ENCODE results near the gene XIRP1.

Gene XIRP1

GRCh38 chr3:39157359-39157758 lies 35.0 kb downstream of the XIRP1 start:
- peaks cover 2% of the 10 kb centered on the region for H3K4me1 ChIP-seq (ENCODE audit: control insufficient read depth, low read length)
- no peak overlapping the region for H3K4me3 ChIP-seq (ENCODE audit: low read length)
- no peaks in the 10 kb centered on the region for H3K9me2 ChIP-seq (replicated peaks; ENCODE audit: control insufficient read depth, low read length)
- no peaks in the 10 kb centered on the region for H3F3A ChIP-seq (ENCODE audit: control insufficient read depth, insufficient read depth)
- peaks cover 4% of the 10 kb centered on the region; the same call in 1 of the 2 replicates for H3K27me3 ChIP-seq (ENCODE audit: control insufficient read depth, low read length)
- H4K20me1 ChIP-seq (ENCODE audit: control insufficient read depth, insufficient read depth, low read depth, low read length): no peaks in the 10 kb centered on the region
- TF ChIP-seq CTCF (IDR thresholded peaks at IDR 0.05; ENCODE audit: low read depth, low read length, poor library complexity, severe bottlenecking): no peak
- no peak for TF ChIP-seq EZH2phosphoT487 (IDR thresholded peaks at IDR 0.05; ENCODE audit: borderline replicate concordance, low read length)
- no peak overlapping the region for H3K27ac ChIP-seq (ENCODE audit: low read depth, low read length)
- no peaks in the 10 kb centered on the region for H3K36me3 ChIP-seq (ENCODE audit: control insufficient read depth, low read length)
- no peak overlapping the region for H3K4me2 ChIP-seq (ENCODE audit: low read length)
- H3K79me2 ChIP-seq (ENCODE audit: control insufficient read depth, low read length): peaks cover 10% of the 10 kb centered on the region
- H3K9me3 ChIP-seq (ENCODE audit: control insufficient read depth, insufficient read depth, low read length): no peaks in the 10 kb centered on the region

GRCh38 chr3:39156421-39156820 lies 36.0 kb downstream of the XIRP1 start:
- Histone ChIP-seq H4K20me1 (ENCODE audit: control insufficient read depth, insufficient read depth, low read depth, low read length) (no peaks in the 10 kb centered on the region), H3K27me3 (ENCODE audit: control insufficient read depth, low read length) (peaks cover 4% of the 10 kb centered on the region; the same call in 1 of the 2 replicates), H3K4me1 (ENCODE audit: control insufficient read depth, low read length) (peaks cover 11% of the 10 kb centered on the region), H3K4me3 (ENCODE audit: low read length) (no peak overlapping the region), H3F3A (ENCODE audit: control insufficient read depth, insufficient read depth) (no peaks in the 10 kb centered on the region), H3K9me2 (replicated peaks; ENCODE audit: control insufficient read depth, low read length) (no peaks in the 10 kb centered on the region), H3K9me3 (ENCODE audit: control insufficient read depth, insufficient read depth, low read length) (no peaks in the 10 kb centered on the region), H3K4me2 (ENCODE audit: low read length) (no peak overlapping the region), H3K79me2 (ENCODE audit: control insufficient read depth, low read length) (peaks cover 19% of the 10 kb centered on the region), H3K36me3 (ENCODE audit: control insufficient read depth, low read length) (no peaks in the 10 kb centered on the region), H3K27ac (ENCODE audit: low read depth, low read length) (no peak overlapping the region)
- TF ChIP-seq EZH2phosphoT487 (IDR thresholded peaks at IDR 0.05; ENCODE audit: borderline replicate concordance, low read length): no peak
- no peak for TF ChIP-seq CTCF (IDR thresholded peaks at IDR 0.05; ENCODE audit: low read depth, low read length, poor library complexity, severe bottlenecking)

- H3K27me3 ChIP-seq (ENCODE audit: control insufficient read depth, low read length): peaks cover 4% of the 10 kb centered on the region; the same call in 1 of the 2 replicates
- H3K4me3 ChIP-seq (ENCODE audit: low read length): no peak overlapping the region
- peaks cover 31% of the 10 kb centered on the region for H3K4me1 ChIP-seq (ENCODE audit: control insufficient read depth, low read length)
- TF ChIP-seq CTCF (IDR thresholded peaks at IDR 0.05; ENCODE audit: low read depth, low read length, poor library complexity, severe bottlenecking) (no peak), EZH2phosphoT487 (IDR thresholded peaks at IDR 0.05; ENCODE audit: borderline replicate concordance, low read length) (no peak)
- H3K9me2 ChIP-seq (replicated peaks; ENCODE audit: control insufficient read depth, low read length): no peaks in the 10 kb centered on the region
- no peak overlapping the region for H3K27ac ChIP-seq (ENCODE audit: low read depth, low read length)
- peaks cover 13% of the 10 kb centered on the region for H3F3A ChIP-seq (ENCODE audit: control insufficient read depth, insufficient read depth)
- no peaks in the 10 kb centered on the region for H4K20me1 ChIP-seq (ENCODE audit: control insufficient read depth, insufficient read depth, low read depth, low read length)
- H3K9me3 ChIP-seq (ENCODE audit: control insufficient read depth, insufficient read depth, low read length): no peaks in the 10 kb centered on the region
- peaks cover 39% of the 10 kb centered on the region for H3K79me2 ChIP-seq (ENCODE audit: control insufficient read depth, low read length)
- H3K36me3 ChIP-seq (ENCODE audit: control insufficient read depth, low read length): peaks cover 8% of the 10 kb centered on the region; the same call in 1 of the 2 replicates
- no peak overlapping the region for H3K4me2 ChIP-seq (ENCODE audit: low read length)
Observed at GRCh38 chr3:39154280-39155021, 37.9 kb downstream of the XIRP1 start.

All from DOHH2 (cell line).